ENCODE results near the gene RNU6-8. TPM values are rescaled to one million over a fixed set of nuclear protein-coding genes. Genes with fewer than 3 reads are reported as not detected.

The RNU6-8 gene
- total RNA-seq, 1 donor = not detected

DNA sequence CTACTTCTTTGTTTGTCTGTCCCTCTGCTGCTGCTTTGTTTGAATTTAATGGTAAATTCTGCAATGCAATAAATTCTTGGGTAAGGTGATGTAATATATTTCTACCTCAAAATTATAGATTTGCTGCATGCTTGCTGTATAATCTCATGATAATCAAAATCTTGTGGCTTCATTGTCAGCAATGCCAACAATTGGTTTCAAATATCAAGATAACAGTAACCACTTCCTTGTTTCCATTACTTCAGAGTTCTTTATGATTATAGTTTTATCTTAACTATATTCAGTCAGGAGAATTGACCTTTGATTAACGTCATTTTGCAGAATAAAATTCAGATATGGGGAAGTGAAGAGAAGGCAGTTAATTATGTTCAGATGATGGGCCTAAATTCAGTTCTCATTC, 30.2 kb upstream of the RNU6-8 start:
- no peak overlapping the region for H3K27ac ChIP-seq (ENCODE audit: low read depth, low read length)
- no peaks in the 10 kb centered on the region for H3K36me3 ChIP-seq (ENCODE audit: insufficient read depth, low read length)
- no peak for DNase-seq (ENCODE audit: insufficient read length, low spot score, missing footprints)
- H3K9me3 ChIP-seq (ENCODE audit: low read depth, low read length) = no peaks in the 10 kb centered on the region
- H3K27me3 ChIP-seq (ENCODE audit: insufficient read depth, low read length) = no peaks in the 10 kb centered on the region
- H4K20me1 ChIP-seq (ENCODE audit: insufficient read depth, low read length) = no peaks in the 10 kb centered on the region
- H3K4me3 ChIP-seq (ENCODE audit: insufficient read depth, low read length) = no peak overlapping the region
- peaks cover 20% of the 10 kb centered on the region for H3K4me1 ChIP-seq (ENCODE audit: insufficient read depth, low read length)
- TF ChIP-seq, protein P1, sequence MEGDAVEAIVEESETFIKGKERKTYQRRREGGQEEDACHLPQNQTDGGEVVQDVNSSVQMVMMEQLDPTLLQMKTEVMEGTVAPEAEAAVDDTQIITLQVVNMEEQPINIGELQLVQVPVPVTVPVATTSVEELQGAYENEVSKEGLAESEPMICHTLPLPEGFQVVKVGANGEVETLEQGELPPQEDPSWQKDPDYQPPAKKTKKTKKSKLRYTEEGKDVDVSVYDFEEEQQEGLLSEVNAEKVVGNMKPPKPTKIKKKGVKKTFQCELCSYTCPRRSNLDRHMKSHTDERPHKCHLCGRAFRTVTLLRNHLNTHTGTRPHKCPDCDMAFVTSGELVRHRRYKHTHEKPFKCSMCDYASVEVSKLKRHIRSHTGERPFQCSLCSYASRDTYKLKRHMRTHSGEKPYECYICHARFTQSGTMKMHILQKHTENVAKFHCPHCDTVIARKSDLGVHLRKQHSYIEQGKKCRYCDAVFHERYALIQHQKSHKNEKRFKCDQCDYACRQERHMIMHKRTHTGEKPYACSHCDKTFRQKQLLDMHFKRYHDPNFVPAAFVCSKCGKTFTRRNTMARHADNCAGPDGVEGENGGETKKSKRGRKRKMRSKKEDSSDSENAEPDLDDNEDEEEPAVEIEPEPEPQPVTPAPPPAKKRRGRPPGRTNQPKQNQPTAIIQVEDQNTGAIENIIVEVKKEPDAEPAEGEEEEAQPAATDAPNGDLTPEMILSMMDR (IDR thresholded peaks at IDR 0.05; ENCODE audit: extremely low read depth, low read depth, low read length) = no peak
- H3K4me2 ChIP-seq (ENCODE audit: insufficient read depth, low read length) = no peak overlapping the region
- no peak overlapping the region for H2AFZ ChIP-seq (ENCODE audit: low read length)
- H3K79me2 ChIP-seq (ENCODE audit: insufficient read depth, low read length) = no peaks in the 10 kb centered on the region

DNA sequence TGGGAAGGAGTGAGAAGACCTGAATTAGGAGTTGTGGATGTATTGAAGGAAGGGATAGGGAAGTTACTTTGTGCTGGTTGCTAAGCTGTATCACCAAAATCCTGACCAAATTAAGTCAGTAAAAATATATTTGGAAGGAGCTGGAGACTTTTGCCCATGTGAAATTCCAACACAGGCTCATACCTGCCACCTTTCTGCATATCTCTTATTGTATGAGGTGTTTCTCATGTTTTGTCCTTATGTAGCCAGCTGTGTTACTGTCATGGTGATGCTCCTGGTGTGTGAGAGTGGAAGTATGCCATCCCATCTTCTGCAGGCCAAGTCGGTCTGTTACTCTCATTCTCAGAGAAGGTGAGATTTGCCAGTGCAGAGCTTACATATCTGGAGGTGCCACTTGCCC, 29.4 kb upstream of the RNU6-8 start:
- Histone ChIP-seq H3K9me3 (ENCODE audit: low read depth, low read length) (no peaks in the 10 kb centered on the region), H4K20me1 (ENCODE audit: insufficient read depth, low read length) (no peaks in the 10 kb centered on the region)

DNA sequence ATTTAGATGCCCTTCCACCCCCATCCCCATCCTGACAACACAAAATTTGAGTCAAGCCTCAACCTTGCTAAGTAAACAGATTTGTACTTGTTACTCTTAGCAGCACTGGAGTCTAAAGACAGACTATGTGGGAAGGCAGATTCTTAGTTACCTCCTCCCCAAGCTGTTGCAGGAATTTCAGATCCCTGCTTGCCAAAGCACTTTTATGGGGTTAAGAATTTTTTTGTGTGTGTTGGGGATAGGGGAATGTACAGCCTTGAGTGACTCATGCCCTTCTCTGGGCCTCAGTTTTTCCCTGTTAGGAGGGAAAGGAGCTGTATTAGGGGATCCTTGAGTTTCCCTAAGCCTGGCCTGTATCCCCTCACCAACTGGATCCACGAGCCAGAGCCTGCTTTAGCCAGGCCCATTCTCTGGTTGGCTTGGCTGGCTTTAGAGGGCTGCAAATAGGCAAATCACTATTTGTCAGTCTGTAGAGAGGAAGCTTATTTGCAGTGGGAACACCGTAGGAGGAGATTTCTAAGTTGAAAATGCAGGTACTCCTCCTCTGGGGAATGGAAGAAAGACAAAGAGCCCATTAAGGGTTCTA, 27.7 kb upstream of the RNU6-8 start:
- TF ChIP-seq, protein P1 (IDR thresholded peaks at IDR 0.05; ENCODE audit: extremely low read depth, low read depth, low read length) = no peak
- Histone ChIP-seq H3K79me2 (ENCODE audit: insufficient read depth, low read length) (no peaks in the 10 kb centered on the region), H3K4me1 (ENCODE audit: insufficient read depth, low read length) (peaks cover 20% of the 10 kb centered on the region), H3K4me3 (ENCODE audit: insufficient read depth, low read length) (no peak overlapping the region), H4K20me1 (ENCODE audit: insufficient read depth, low read length) (no peaks in the 10 kb centered on the region), H3K27ac (ENCODE audit: low read depth, low read length) (peak overlapping the region; percentile 34), H3K9me3 (ENCODE audit: low read depth, low read length) (no peaks in the 10 kb centered on the region), H2AFZ (ENCODE audit: low read length) (peak overlapping the region; percentile 12), H3K4me2 (ENCODE audit: insufficient read depth, low read length) (peak overlapping the region; percentile 6), H3K27me3 (ENCODE audit: insufficient read depth, low read length) (peaks cover 5% of the 10 kb centered on the region), H3K36me3 (ENCODE audit: insufficient read depth, low read length) (no peaks in the 10 kb centered on the region)
- DNase-seq (ENCODE audit: insufficient read length, low spot score, missing footprints) = no peak

More for the DNA sequence above, 29.4 kb upstream of the RNU6-8 start:
- DNase-seq (ENCODE audit: insufficient read length, low spot score, missing footprints) = no peak
- Histone ChIP-seq H3K4me2 (ENCODE audit: insufficient read depth, low read length) (no peak overlapping the region), H3K27ac (ENCODE audit: low read depth, low read length) (no peak overlapping the region), H3K79me2 (ENCODE audit: insufficient read depth, low read length) (no peaks in the 10 kb centered on the region), H3K36me3 (ENCODE audit: insufficient read depth, low read length) (no peaks in the 10 kb centered on the region), H3K4me1 (ENCODE audit: insufficient read depth, low read length) (peaks cover 20% of the 10 kb centered on the region), H2AFZ (ENCODE audit: low read length) (no peak overlapping the region), H3K4me3 (ENCODE audit: insufficient read depth, low read length) (no peak overlapping the region), H3K27me3 (ENCODE audit: insufficient read depth, low read length) (no peaks in the 10 kb centered on the region)
- TF ChIP-seq, protein P1 (IDR thresholded peaks at IDR 0.05; ENCODE audit: extremely low read depth, low read depth, low read length) = no peak

DNA sequence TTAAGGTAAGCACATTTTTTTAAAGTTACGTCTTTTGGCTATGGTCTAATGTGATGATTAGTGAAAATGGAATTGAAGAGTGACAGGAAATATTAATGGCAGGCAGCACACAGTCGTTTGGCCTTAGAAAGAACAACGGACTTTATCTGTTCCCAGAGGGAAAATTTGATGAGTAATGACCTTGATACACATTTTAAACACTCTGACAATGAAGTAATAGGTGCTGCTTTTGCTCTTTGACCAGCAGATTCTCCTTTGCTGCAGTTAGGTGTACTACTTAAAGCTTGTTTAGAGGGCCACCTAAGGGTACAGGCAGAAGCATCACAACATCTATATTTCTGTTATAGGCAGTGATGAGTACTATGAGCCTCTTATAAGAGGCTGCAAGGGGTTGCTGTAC, 27.1 kb upstream of the RNU6-8 start:
- Histone ChIP-seq H3K79me2 (ENCODE audit: insufficient read depth, low read length) (no peaks in the 10 kb centered on the region), H3K4me3 (ENCODE audit: insufficient read depth, low read length) (no peak overlapping the region), H3K4me1 (ENCODE audit: insufficient read depth, low read length) (peaks cover 20% of the 10 kb centered on the region), H3K36me3 (ENCODE audit: insufficient read depth, low read length) (no peaks in the 10 kb centered on the region), H3K27ac (ENCODE audit: low read depth, low read length) (peak overlapping the region; percentile 34), H3K9me3 (ENCODE audit: low read depth, low read length) (no peaks in the 10 kb centered on the region), H2AFZ (ENCODE audit: low read length) (no peak overlapping the region), H3K27me3 (ENCODE audit: insufficient read depth, low read length) (peaks cover 5% of the 10 kb centered on the region), H3K4me2 (ENCODE audit: insufficient read depth, low read length) (peak overlapping the region; percentile 6), H4K20me1 (ENCODE audit: insufficient read depth, low read length) (no peaks in the 10 kb centered on the region)
- TF ChIP-seq, protein P1 (IDR thresholded peaks at IDR 0.05; ENCODE audit: extremely low read depth, low read depth, low read length) = no peak
- no peak for DNase-seq (ENCODE audit: insufficient read length, low spot score, missing footprints)
